NB4 (cell line): ENCODE results near the gene TRIM60.
"Not testable (repeated sequence)": the region's sequence is repeated elsewhere in the genome, so short reads cannot be mapped to it uniquely, and the experiment has no call there.

Experiments used
- CTCF ChIP-seq: IDR thresholded peaks from one replicate; pipeline ENCODE4 v1.5.1; 2012; ENCODE audit warnings: low read depth, low read length
- POLR2A ChIP-seq: IDR thresholded peaks from 2 replicates; pipeline ENCODE4 v1.6.1; 2011; ENCODE audit warnings: mild to moderate bottlenecking; ENCODE audit not compliant: insufficient read length; ENCODE audit errors: extremely low read depth

GRCh38 chr4:164990786-164991185, 41.0 kb upstream of the TRIM60 start:
- TF ChIP-seq CTCF, POLR2A: not testable (repeated sequence)
